HepG2 (cell line): ENCODE data around the gene RACGAP1. TPM values are rescaled to one million over a fixed set of nuclear protein-coding genes. Genes with fewer than 3 reads are reported as not detected.

Source experiments
- ATAC-seq: fragments of 200-7000 bp; cut with Tn5 transposase; 3 replicates; pipeline ENCODE4 v1.9.1; 2020; ENCODE audit warnings: mild to moderate bottlenecking, moderate library complexity
- BruUV-seq: library from RNA; stranded (reverse); fragments of 400-500 nt; replicated peaks from 2 replicates; lab custom pipeline; 2021; lab: Mats Ljungman, UMichigan
- CTCF ChIA-PET: fragments of 300-600 bp; formaldehyde crosslinking; extraction: SDS; loops from one replicate; lab custom pipeline; 2021; ENCODE audit warnings: low total read pairs, inconsistent platforms, low intra/inter-chr PET ratio; lab: Yijun Ruan, JAX
- POLR2A ChIA-PET: fragments of 350-600 bp; sonication (Branson Sonifier 250); formaldehyde crosslinking; loops from one replicate; lab custom pipeline; 2020; ENCODE audit warnings: antibody characterized with exemption, inconsistent platforms; lab: Yijun Ruan, JAX
- DNase-seq: peaks from one replicate; pipeline ENCODE4 v3.0.0-alpha.2; 2015; ENCODE audit warnings: low spot score
- FAIRE-seq: peaks from 3 replicates; lab custom pipeline; 2011; peaks lifted over from hg19 to GRCh38; lab: Jason Lieb, UNC
- H2AFZ ChIP-seq: one replicate; pipeline ENCODE4 v1.6.1; 2011; ENCODE audit warnings: low read length, inconsistent platforms
- H3K27ac ChIP-seq: fragments of 300-600 bp; 3 replicates; pipeline ENCODE4 v1.8.0; 2011; ENCODE audit warnings: mixed run types, mild to moderate bottlenecking, mixed read lengths, low read length, inconsistent platforms; ENCODE audit not compliant: insufficient read depth; ENCODE audit errors: extremely low read length
- H3K27me3 ChIP-seq, 2 experiments: fragments of 200-600 bp in 1 of 2; 2 replicates in 1 of 2; 3 replicates in 1 of 2; pipeline versions ENCODE4 v1.6.0 to v1.8.0; 2011; ENCODE audit warnings: low read length in 2 of 2, mild to moderate bottlenecking in 2 of 2, moderate library complexity in 2 of 2, inconsistent platforms in 1 of 2; ENCODE audit not compliant: insufficient read depth in 2 of 2, control insufficient read depth in 1 of 2
- H3K36me3 ChIP-seq, 2 experiments: fragments of 200-600 bp in 1 of 2; replicated peaks in 1 of 2; 2 replicates in 1 of 2; 3 replicates in 1 of 2; pipeline versions ENCODE4 v1.5.1 to v1.8.0; 2011; ENCODE audit warnings: low read length in 2 of 2, inconsistent platforms in 1 of 2; ENCODE audit not compliant: insufficient read depth in 2 of 2, control insufficient read depth in 1 of 2
- H3K4me1 ChIP-seq: 2 replicates; pipeline ENCODE4 v1.5.1; 2012; ENCODE audit warnings: low read length, inconsistent platforms; ENCODE audit not compliant: insufficient read depth
- H3K4me2 ChIP-seq: 2 replicates; pipeline ENCODE4 v1.6.0; 2011; ENCODE audit warnings: low read depth, low read length, inconsistent platforms
- H3K4me3 ChIP-seq, 3 experiments: fragments of 200-600 bp in 1 of 3; sonication (generic), shearing (Covaris generic) in 1 of 3; replicated peaks in 1 of 3; 2 replicates each; pipeline ENCODE4 v1.5.1; 2011 to 2016; ENCODE audit warnings: low read length in 3 of 3, inconsistent platforms in 2 of 3, low read depth in 2 of 3, mild to moderate bottlenecking in 2 of 3, control low read depth in 1 of 3, mixed read lengths in 1 of 3; ENCODE audit not compliant: insufficient read depth in 1 of 3
- H3K79me2 ChIP-seq: one replicate; pipeline ENCODE4 v1.6.1; 2011; ENCODE audit warnings: low read length, inconsistent platforms; ENCODE audit not compliant: insufficient read depth
- H3K9ac ChIP-seq: 2 replicates; pipeline ENCODE4 v1.6.0; 2011; ENCODE audit warnings: mild to moderate bottlenecking, low read depth, low read length, inconsistent platforms; ENCODE audit not compliant: insufficient read depth
- H3K9me3 ChIP-seq: 2 replicates; pipeline ENCODE4 v1.5.1; 2012; ENCODE audit warnings: mild to moderate bottlenecking, low read length
- H4K20me1 ChIP-seq: 2 replicates; pipeline ENCODE4 v1.6.0; 2011; ENCODE audit warnings: inconsistent platforms, mild to moderate bottlenecking, low read length, moderate library complexity; ENCODE audit not compliant: insufficient read depth
- MBD4 ChIP-seq: IDR thresholded peaks from 2 replicates; pipeline ENCODE4 v1.6.1; 2012; ENCODE audit warnings: low read length, inconsistent platforms, borderline replicate concordance
- PHF5A ChIP-seq: IDR thresholded peaks from one replicate; pipeline ENCODE4 v1.6.1; 2018; ENCODE audit warnings: low read depth, missing genetic modification reagents; ENCODE audit not compliant: unreplicated experiment
- PHF8 ChIP-seq: sonication (generic); formaldehyde crosslinking; IDR thresholded peaks from 2 replicates; pipeline ENCODE4 v1.5.0; 2020; ENCODE audit warnings: missing genetic modification reagents
- RFXAP ChIP-seq: sonication (generic); formaldehyde crosslinking; IDR thresholded peaks from 2 replicates; pipeline ENCODE4 v1.4.0; 2020; ENCODE audit warnings: missing genetic modification reagents, borderline replicate concordance
- SIX1 ChIP-seq: sonication (generic); formaldehyde crosslinking; IDR thresholded peaks from 2 replicates; pipeline ENCODE4 v1.4.0; 2020; ENCODE audit warnings: missing genetic modification reagents, borderline replicate concordance
- SNAPC2 ChIP-seq: sonication (generic); formaldehyde crosslinking; IDR thresholded peaks from 2 replicates; pipeline ENCODE4 v1.8.1; 2022; ENCODE audit warnings: mild to moderate bottlenecking, missing genetic modification reagents
- SP1 ChIP-seq, 2 experiments: fragments of 450-650 bp in 1 of 2; sonication (generic) in 1 of 2; formaldehyde crosslinking in 1 of 2; IDR thresholded peaks; 2 replicates each; pipeline versions ENCODE4 v1.4.0 to v1.6.1; 2016 to 2020; ENCODE audit warnings: missing genetic modification reagents in 1 of 2
- THRA ChIP-seq: sonication (generic); formaldehyde crosslinking; IDR thresholded peaks from 2 replicates; pipeline ENCODE4 v1.4.0; 2020; ENCODE audit warnings: missing genetic modification reagents, borderline replicate concordance
- YEATS2 ChIP-seq: sonication (generic); formaldehyde crosslinking; IDR thresholded peaks from 2 replicates; pipeline ENCODE4 v1.4.0; 2020; ENCODE audit warnings: missing genetic modification reagents, borderline replicate concordance
- ZNF101 ChIP-seq: sonication (generic); formaldehyde crosslinking; IDR thresholded peaks from 2 replicates; pipeline ENCODE4 v1.4.0; 2020; ENCODE audit warnings: mild to moderate bottlenecking, low read depth, missing genetic modification reagents, borderline replicate concordance
- ZNF432 ChIP-seq: sonication (generic); formaldehyde crosslinking; IDR thresholded peaks from 2 replicates; pipeline ENCODE4 v1.5.0; 2020; ENCODE audit warnings: missing genetic modification reagents, mild to moderate bottlenecking, borderline replicate concordance
- ZNF607 ChIP-seq: sonication (generic); formaldehyde crosslinking; IDR thresholded peaks from 2 replicates; pipeline ENCODE4 v1.5.1; 2020; ENCODE audit warnings: missing genetic modification reagents, mild to moderate bottlenecking, borderline replicate concordance
- ZSCAN12 ChIP-seq: sonication (generic); formaldehyde crosslinking; IDR thresholded peaks from 2 replicates; pipeline ENCODE4 v1.9.0; 2021; ENCODE audit warnings: mild to moderate bottlenecking, missing genetic modification reagents
- WGBS: methylation state at CpG from one replicate; pipeline ENCODE4 v1.1.6; 2017; ENCODE audit warnings: low lambda C conversion rate; 5-methylcytosine and 5-hydroxymethylcytosine counted together
- in situ Hi-C: cut with HindIII; loops from 2 replicates; pipeline ENCODE4 v1.10.0; 2017; ENCODE audit warnings: low pct_unique_long_range_greater_than_20kb; ENCODE audit not compliant: extremely low pct_ligation_motif_present
- intact Hi-C: fragments of 100-400 bp; cut with micrococcal nuclease; formaldehyde crosslinking; loops from one replicate; pipeline ENCODE4 v1.10.0; 2022; ENCODE audit not compliant: unreplicated experiment
- polyA plus RNA-seq, 8 experiments: library from polyadenylated mRNA; depleted of rRNA in 3 of 8; stranded (reverse) in 7 of 8; unstranded in 1 of 8; fragments of >200 nt; fragmentation: Illumina TruSeq in 4 of 8; extraction: Trizol in 4 of 8; gene quantifications; 2 replicates each; pipeline versions ENCODE4 v1.2.1 to v1.2.3, GENCODE V29; 2011 to 2016; ENCODE audit warnings: low read depth in 4 of 8, missing spikeins in 1 of 8, mixed read lengths in 1 of 8; ENCODE audit not compliant: insufficient read depth in 1 of 8
- total RNA-seq, 5 experiments: library from RNA; depleted of rRNA; stranded (reverse); fragments of >200 nt; fragmentation: Illumina TruSeq; extraction: Trizol; gene quantifications; 2 replicates each; pipeline ENCODE4 v1.2.3, GENCODE V29; 2016; ENCODE audit warnings: low read depth in 1 of 5
- TF ChIP-seq, protein P1 (sequence below): sonication (generic); formaldehyde crosslinking; IDR thresholded peaks from 2 replicates; pipeline ENCODE4 v1.8.0; 2022; ENCODE audit warnings: missing genetic modification reagents, mild to moderate bottlenecking, borderline replicate concordance

The RACGAP1 gene
- total and polyA plus RNA-seq, 2 of the 13 experiments (the other 11 are each of a cell fraction or from before 2014, with no cell fraction given): 16.7 to 57.9 TPM

GRCh38 chr12:50041062-50041860 is 16.0 kb upstream of the RACGAP1 start:
- Histone ChIP-seq H2AFZ (no peak overlapping the region), H3K79me2 (no peaks in the 10 kb centered on the region), H4K20me1 (no peaks in the 10 kb centered on the region), H3K27me3 (peaks cover 5 to 27% of the 10 kb centered on the region in 2 experiments; a peak in 4 of 5 replicates), H3K27ac (no peak overlapping the region), H3K9me3 (no peaks in the 10 kb centered on the region), H3K4me3 (no peak overlapping the region), H3K4me1 (peaks cover 10% of the 10 kb centered on the region; the same call in 1 of the 2 replicates), H3K9ac (no peak overlapping the region), H3K36me3 (no peaks in the 10 kb centered on the region), H3K4me2 (no peak overlapping the region)
- TF ChIP-seq MBD4 (no peak), SP1 (IDR thresholded peaks at IDR 0.05) (no peak), SP1 (CRISPR knock-in tag; IDR thresholded peaks at IDR 0.05) (no peak), PHF5A (CRISPR knock-in tag) (no peak), ZNF101 (CRISPR knock-in tag) (no peak), PHF8 (CRISPR knock-in tag) (no peak), ZSCAN12 (CRISPR knock-in tag) (no peak), RFXAP (no peak), ZNF607 (no peak), SNAPC2 (no peak), ZNF432 (CRISPR knock-in tag) (no peak), THRA (no peak), SIX1 (CRISPR knock-in tag) (no peak), YEATS2 (CRISPR knock-in tag) (no peak)
- TF ChIP-seq, protein P1, sequence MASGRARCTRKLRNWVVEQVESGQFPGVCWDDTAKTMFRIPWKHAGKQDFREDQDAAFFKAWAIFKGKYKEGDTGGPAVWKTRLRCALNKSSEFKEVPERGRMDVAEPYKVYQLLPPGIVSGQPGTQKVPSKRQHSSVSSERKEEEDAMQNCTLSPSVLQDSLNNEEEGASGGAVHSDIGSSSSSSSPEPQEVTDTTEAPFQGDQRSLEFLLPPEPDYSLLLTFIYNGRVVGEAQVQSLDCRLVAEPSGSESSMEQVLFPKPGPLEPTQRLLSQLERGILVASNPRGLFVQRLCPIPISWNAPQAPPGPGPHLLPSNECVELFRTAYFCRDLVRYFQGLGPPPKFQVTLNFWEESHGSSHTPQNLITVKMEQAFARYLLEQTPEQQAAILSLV (CRISPR knock-in tag): no peak
- BruUV-seq: no TSS peak
- in situ Hi-C loops (no loop called here), intact Hi-C loops (no loop called here)
- FAIRE-seq (no peak), ATAC-seq (no peak), DNase-seq (no peak)
- WGBS: 47% methylated on average over 15 of the region's 15 CpGs
- CTCF ChIA-PET: interaction anchor here (0.6 kb wide), 1 partner anchor 13 kb away, joined by 3 read pairs; no protein-coding TSS in a partner anchor
- POLR2A ChIA-PET: no interaction called here
